Measurements from ENCODE around the gene RNF38. TPM values are rescaled to one million over a fixed set of nuclear protein-coding genes. Genes with fewer than 3 reads are reported as not detected.

RNF38 gene
- total RNA-seq, 6 experiments from 2014 or later: 14.5 to 18.8 (median 17.5) TPM

- no peak for DNase-seq
- no peak; the same call in 1 of the 2 replicates for TF ChIP-seq CTCF (IDR thresholded peaks at IDR 0.05)
- no peak overlapping the region for H3K4me3 Mint-ChIP-seq
- H3K4me1 Mint-ChIP-seq (ENCODE audit: low read depth): no peaks in the 10 kb centered on the region
- H3K27ac Mint-ChIP-seq: no peak overlapping the region
- peaks cover 30% of the 10 kb centered on the region for H3K36me3 Mint-ChIP-seq (ENCODE audit: low read depth)
- no peaks in the 10 kb centered on the region; the same call in 1 of the 2 replicates for H3K27me3 Mint-ChIP-seq (ENCODE audit: insufficient read depth)
- H3K9me3 Mint-ChIP-seq: no peaks in the 10 kb centered on the region
Measured at GRCh38 chr9:36345103-36345846, 54.8 kb downstream of the RNF38 start.

DNA sequence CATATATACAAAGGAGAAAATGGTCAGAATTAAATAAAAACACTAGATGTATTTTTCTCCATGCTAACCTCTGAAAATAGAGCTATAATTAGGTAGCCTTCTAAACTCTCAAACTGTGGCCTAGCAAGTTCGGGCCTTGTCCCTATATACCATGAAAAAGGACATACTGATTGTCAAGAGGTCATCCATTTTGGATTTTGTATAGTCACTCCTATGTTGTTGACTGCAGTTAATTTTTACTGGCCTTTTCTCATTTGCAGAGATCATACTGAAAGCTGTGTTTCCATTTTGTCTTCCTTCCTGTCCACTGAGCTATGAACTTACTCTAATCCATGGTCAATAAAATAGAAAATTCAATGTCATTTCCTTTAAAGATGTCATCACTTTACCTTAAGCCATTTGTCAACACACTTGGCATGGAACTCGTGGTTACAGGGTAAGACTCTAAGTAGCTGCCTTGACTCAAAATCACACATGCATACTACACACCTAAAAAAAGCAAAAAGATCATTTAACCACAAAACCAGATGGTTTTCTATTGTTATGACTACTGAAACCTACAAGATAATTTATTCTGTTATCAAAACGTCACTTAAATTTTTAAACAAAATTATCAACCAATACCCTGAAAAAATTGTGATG lies 58.0 kb downstream of the RNF38 start:
- peaks cover 24% of the 10 kb centered on the region for H3K36me3 Mint-ChIP-seq (ENCODE audit: low read depth)
- no peak overlapping the region for H3K4me3 Mint-ChIP-seq
- H3K9me3 Mint-ChIP-seq: no peaks in the 10 kb centered on the region
- H3K27ac Mint-ChIP-seq: no peak overlapping the region
- TF ChIP-seq CTCF (IDR thresholded peaks at IDR 0.05): no peak
- H3K4me1 Mint-ChIP-seq (ENCODE audit: low read depth): 0 out of 2 replicates have a peak, but pooled peaks cover under 1% of the 10 kb centered on the region
- H3K27me3 Mint-ChIP-seq (ENCODE audit: insufficient read depth): no peaks in the 10 kb centered on the region; the same call in 1 of the 2 replicates
- DNase-seq: no peak

DNA sequence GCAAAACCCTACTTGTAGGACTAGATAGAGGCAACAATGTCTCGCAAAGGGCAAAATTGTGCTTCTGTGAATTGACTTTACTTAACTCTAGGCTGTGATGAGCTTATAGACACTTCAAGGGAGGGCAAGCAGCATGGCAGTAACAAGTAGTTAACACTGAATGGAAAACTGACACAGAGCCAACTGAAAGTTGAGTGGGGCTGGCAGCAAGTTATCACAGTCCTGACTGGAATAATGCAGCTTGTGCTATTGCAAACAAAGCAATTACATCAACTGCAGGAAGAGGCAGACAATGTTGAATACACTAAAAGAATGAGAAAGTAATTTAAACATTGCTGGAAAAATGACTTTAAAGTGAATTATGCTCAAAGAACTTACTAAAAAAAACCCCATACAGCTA lies 62.2 kb downstream of the RNF38 start:
- H3K27me3 Mint-ChIP-seq (ENCODE audit: insufficient read depth): no peaks in the 10 kb centered on the region; the same call in 1 of the 2 replicates
- 0 out of 2 replicates have a peak, but pooled peaks cover 4% of the 10 kb centered on the region for H3K4me1 Mint-ChIP-seq (ENCODE audit: low read depth)
- H3K27ac Mint-ChIP-seq: no peak overlapping the region
- DNase-seq: no peak
- peaks cover 9% of the 10 kb centered on the region for H3K36me3 Mint-ChIP-seq (ENCODE audit: low read depth)
- no peak overlapping the region for H3K4me3 Mint-ChIP-seq
- TF ChIP-seq CTCF (IDR thresholded peaks at IDR 0.05): no peak
- H3K9me3 Mint-ChIP-seq: no peaks in the 10 kb centered on the region

- no peak for TF ChIP-seq CTCF (IDR thresholded peaks at IDR 0.05)
- Mint-ChIP-seq H3K9me3 (no peaks in the 10 kb centered on the region), H3K27ac (no peak overlapping the region), H3K36me3 (ENCODE audit: low read depth) (peaks cover 9% of the 10 kb centered on the region), H3K4me1 (ENCODE audit: low read depth) (peaks cover 10% of the 10 kb centered on the region), H3K27me3 (ENCODE audit: insufficient read depth) (no peaks in the 10 kb centered on the region; the same call in 1 of the 2 replicates), H3K4me3 (no peak overlapping the region)
- DNase-seq: no peak
Measured at GRCh38 chr9:36337002-36337401, 63.1 kb downstream of the RNF38 start.

DNA sequence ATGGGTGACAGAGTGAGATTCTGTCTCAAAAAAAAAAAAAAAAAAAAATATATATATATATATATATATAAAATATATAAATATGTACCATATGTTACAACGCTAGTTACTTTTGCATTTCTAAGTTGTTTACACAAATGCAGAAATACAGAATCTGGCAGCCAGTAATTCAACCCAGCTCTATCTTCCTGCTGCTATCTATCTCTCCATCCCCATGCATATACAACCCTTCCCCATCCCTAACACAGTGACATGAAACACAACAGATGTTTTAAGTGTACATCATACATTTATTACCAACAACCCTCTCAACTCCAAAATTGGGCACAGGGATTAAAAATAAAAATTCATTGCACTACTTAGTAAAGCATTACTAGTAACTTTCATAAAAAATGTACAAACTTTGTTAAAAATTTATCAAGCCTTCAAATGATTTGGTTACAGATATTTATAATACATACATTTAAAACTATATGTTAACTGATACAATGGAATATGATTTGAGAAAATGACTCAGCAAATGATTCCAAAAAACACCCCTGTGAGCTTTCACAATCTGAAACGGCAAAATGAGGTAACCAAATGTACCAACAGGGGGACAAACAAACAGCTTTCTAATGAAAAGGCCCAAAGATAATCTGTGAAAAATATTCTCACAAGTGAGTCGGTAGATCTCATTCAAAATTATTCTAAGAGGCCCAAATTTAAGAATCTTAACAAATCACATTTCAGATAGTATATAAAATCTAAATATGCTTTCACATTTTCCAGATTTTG lies 63.8 kb downstream of the RNF38 start:
- TF ChIP-seq CTCF (IDR thresholded peaks at IDR 0.05): peak; percentile 47
- no peak overlapping the region for H3K4me3 Mint-ChIP-seq
- no peaks in the 10 kb centered on the region; the same call in 1 of the 2 replicates for H3K27me3 Mint-ChIP-seq (ENCODE audit: insufficient read depth)
- H3K27ac Mint-ChIP-seq: no peak overlapping the region
- peaks cover 9% of the 10 kb centered on the region; the same call in 1 of the 2 replicates for H3K36me3 Mint-ChIP-seq (ENCODE audit: low read depth)
- no peak for DNase-seq
- peaks cover 16% of the 10 kb centered on the region for H3K4me1 Mint-ChIP-seq (ENCODE audit: low read depth)
- H3K9me3 Mint-ChIP-seq: no peaks in the 10 kb centered on the region
